HEK293 (cell line): ENCODE data around the gene C6orf15.
A peak's percentile ranks its signal among the peaks of the same experiment; 100 is the strongest.

Source experiments
- CTCF ChIA-PET: fragments of 350-600 bp; formaldehyde crosslinking; extraction: SDS; loops from one replicate; lab custom pipeline; 2021; ENCODE audit warnings: antibody characterized with exemption; lab: Yijun Ruan, JAX
- POLR2A ChIA-PET: fragments of 300-600 bp; formaldehyde crosslinking; extraction: SDS; loops from one replicate; lab custom pipeline; 2020; ENCODE audit warnings: antibody characterized with exemption, inconsistent platforms; lab: Yijun Ruan, JAX
- H3K27ac ChIP-seq: fragments of 200-500 bp; sonication (Bioruptor generic); 2 replicates; pipeline ENCODE4 v1.5.1; 2014; ENCODE audit warnings: low read depth, low read length, control low read depth, inconsistent platforms; ENCODE audit errors: extremely low read depth
- H3K36me3 ChIP-seq, 2 experiments: fragments of 200-500 bp in 1 of 2; sonication (Bioruptor generic) in 1 of 2; 1 replicate in 1 of 2; 2 replicates in 1 of 2; pipeline ENCODE4 v1.5.1; 2014 to 2017; ENCODE audit warnings: inconsistent platforms in 2 of 2, low read length in 2 of 2; ENCODE audit not compliant: control insufficient read depth in 2 of 2, insufficient read depth in 1 of 2
- H3K4me1 ChIP-seq: fragments of 200-500 bp; sonication (Bioruptor generic); 2 replicates; pipeline ENCODE4 v1.5.1; 2014; ENCODE audit warnings: mild to moderate bottlenecking, low read length, inconsistent platforms; ENCODE audit not compliant: control insufficient read depth, insufficient read depth
- H3K4me3 ChIP-seq: 2 replicates; pipeline ENCODE4 v1.5.1; 2011; ENCODE audit warnings: low read depth, mild to moderate bottlenecking, control low read depth, low read length, moderate library complexity
- H3K9me3 ChIP-seq: fragments of 200-500 bp; sonication (Bioruptor generic); 2 replicates; pipeline ENCODE4 v1.5.1; 2014; ENCODE audit warnings: low read depth, low read length, inconsistent platforms; ENCODE audit not compliant: control insufficient read depth, insufficient read depth
- BCL11A ChIP-seq: fragments of 450-650 bp; formaldehyde crosslinking; IDR thresholded peaks from 2 replicates; pipeline ENCODE4 v1.5.1; 2016; ENCODE audit warnings: low read depth, missing biosample characterization, missing genetic modification characterization
- GLIS2 ChIP-seq: fragments of 450-650 bp; formaldehyde crosslinking; IDR thresholded peaks from 2 replicates; pipeline ENCODE4 v1.5.1; 2016; ENCODE audit warnings: missing biosample characterization, missing genetic modification characterization
- KLF16 ChIP-seq: fragments of 450-650 bp; formaldehyde crosslinking; IDR thresholded peaks from 2 replicates; pipeline ENCODE4 v1.5.1; 2017; ENCODE audit warnings: missing biosample characterization, missing genetic modification characterization
- REPIN1 ChIP-seq: fragments of 450-650 bp; formaldehyde crosslinking; IDR thresholded peaks from 2 replicates; pipeline ENCODE4 v1.5.1; 2017; ENCODE audit warnings: missing biosample characterization, missing genetic modification characterization, low read depth
- SP7 ChIP-seq: fragments of 450-650 bp; formaldehyde crosslinking; IDR thresholded peaks from 2 replicates; pipeline ENCODE4 v1.5.1; 2016; ENCODE audit warnings: missing biosample characterization, missing genetic modification characterization
- YY1 ChIP-seq: fragments of 450-650 bp; formaldehyde crosslinking; IDR thresholded peaks from 2 replicates; pipeline ENCODE4 v1.5.1; 2018; ENCODE audit warnings: missing biosample characterization, missing genetic modification characterization
- ZBTB48 ChIP-seq: fragments of 450-650 bp; formaldehyde crosslinking; IDR thresholded peaks from 2 replicates; pipeline ENCODE4 v1.5.1; 2016; ENCODE audit warnings: missing biosample characterization, missing genetic modification characterization
- ZIC2 ChIP-seq: fragments of 450-650 bp; formaldehyde crosslinking; IDR thresholded peaks from 2 replicates; pipeline ENCODE4 v1.5.1; 2016; ENCODE audit warnings: missing biosample characterization, missing genetic modification characterization
- ZNF335 ChIP-seq: fragments of 450-650 bp; formaldehyde crosslinking; conservative IDR thresholded peaks from 2 replicates; pipeline ENCODE4 v1.5.1; 2016; ENCODE audit warnings: missing biosample characterization, missing genetic modification characterization
- ZNF341 ChIP-seq: fragments of 450-650 bp; formaldehyde crosslinking; IDR thresholded peaks from 2 replicates; pipeline ENCODE4; 2016; ENCODE audit warnings: low read depth, missing biosample characterization, missing genetic modification characterization
- ZNF561 ChIP-seq: fragments of 450-650 bp; IDR thresholded peaks from 2 replicates; pipeline ENCODE4 v1.5.1; 2018; ENCODE audit warnings: missing biosample characterization, missing genetic modification characterization, borderline replicate concordance
- ZNF600 ChIP-seq: fragments of 450-650 bp; formaldehyde crosslinking; IDR thresholded peaks from 2 replicates; pipeline ENCODE4 v1.5.1; 2016; ENCODE audit warnings: missing biosample characterization, missing genetic modification characterization
- ZNF843 ChIP-seq: fragments of 450-650 bp; formaldehyde crosslinking; IDR thresholded peaks from 2 replicates; pipeline ENCODE4 v1.5.1; 2016; ENCODE audit warnings: missing biosample characterization, missing genetic modification characterization
- ZSCAN23 ChIP-seq: fragments of 450-650 bp; formaldehyde crosslinking; IDR thresholded peaks from 2 replicates; pipeline ENCODE4 v1.5.1; 2016; ENCODE audit warnings: missing biosample characterization, missing genetic modification characterization
- TF ChIP-seq, protein P1 (sequence below): fragments of 450-650 bp; formaldehyde crosslinking; conservative IDR thresholded peaks from 2 replicates; pipeline ENCODE4 v1.5.1; 2016; ENCODE audit warnings: low read depth, missing biosample characterization, missing genetic modification characterization
- TF ChIP-seq, protein P2 (sequence below): fragments of 450-650 bp; formaldehyde crosslinking; IDR thresholded peaks from 2 replicates; pipeline ENCODE4 v1.5.1; 2016; ENCODE audit warnings: missing biosample characterization, missing genetic modification characterization
- TF ChIP-seq, protein P3 (sequence below): fragments of 450-650 bp; formaldehyde crosslinking; IDR thresholded peaks from 2 replicates; pipeline ENCODE4 v1.5.1; 2017; ENCODE audit warnings: missing biosample characterization, missing genetic modification characterization

C6orf15 gene

DNA sequence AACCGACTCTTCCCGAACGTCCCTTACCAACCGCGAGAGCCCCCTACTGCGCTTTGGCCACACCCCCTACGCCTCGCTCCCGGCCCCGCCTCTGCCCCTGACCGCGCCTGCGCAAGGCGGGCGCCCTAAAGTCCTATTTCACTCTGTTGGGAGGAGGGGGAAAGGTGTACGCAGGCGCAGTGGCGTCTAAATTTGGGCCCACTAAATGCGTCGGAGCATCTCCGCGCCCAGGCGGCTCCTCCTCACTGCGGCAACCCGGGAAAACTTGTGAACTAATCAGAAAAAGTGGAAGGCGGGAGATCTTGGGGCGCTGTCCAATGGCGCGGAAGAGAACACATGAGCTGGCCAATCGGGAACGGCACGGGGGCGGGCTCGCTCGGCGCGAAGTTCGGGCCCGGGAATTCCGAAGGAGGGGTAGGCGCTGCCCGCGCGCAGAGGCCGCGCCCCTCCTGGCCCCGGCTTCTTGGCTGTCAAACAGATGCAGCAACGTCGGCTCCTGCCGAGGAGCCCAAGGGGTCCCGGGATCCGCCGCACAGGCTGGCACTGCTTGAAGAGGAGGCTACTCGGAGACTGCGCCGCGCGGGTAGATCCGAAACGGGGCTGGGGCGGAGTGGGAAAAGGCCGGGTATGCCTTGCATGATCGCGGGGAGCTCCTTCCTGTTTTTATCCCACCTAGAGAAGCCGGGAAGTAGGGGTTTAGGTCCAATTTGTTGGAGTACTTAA lies 45.9 kb upstream of the C6orf15 start, which contains the start of gene TCF19 (continued):
- TF ChIP-seq ZNF561 (tag by site-specific recombination) (no peak), ZNF341 (tag by site-specific recombination) (peak; percentile 30; the same call in 1 of the 2 replicates), BCL11A (tag by site-specific recombination) (no peak)
- TF ChIP-seq, protein P1, sequence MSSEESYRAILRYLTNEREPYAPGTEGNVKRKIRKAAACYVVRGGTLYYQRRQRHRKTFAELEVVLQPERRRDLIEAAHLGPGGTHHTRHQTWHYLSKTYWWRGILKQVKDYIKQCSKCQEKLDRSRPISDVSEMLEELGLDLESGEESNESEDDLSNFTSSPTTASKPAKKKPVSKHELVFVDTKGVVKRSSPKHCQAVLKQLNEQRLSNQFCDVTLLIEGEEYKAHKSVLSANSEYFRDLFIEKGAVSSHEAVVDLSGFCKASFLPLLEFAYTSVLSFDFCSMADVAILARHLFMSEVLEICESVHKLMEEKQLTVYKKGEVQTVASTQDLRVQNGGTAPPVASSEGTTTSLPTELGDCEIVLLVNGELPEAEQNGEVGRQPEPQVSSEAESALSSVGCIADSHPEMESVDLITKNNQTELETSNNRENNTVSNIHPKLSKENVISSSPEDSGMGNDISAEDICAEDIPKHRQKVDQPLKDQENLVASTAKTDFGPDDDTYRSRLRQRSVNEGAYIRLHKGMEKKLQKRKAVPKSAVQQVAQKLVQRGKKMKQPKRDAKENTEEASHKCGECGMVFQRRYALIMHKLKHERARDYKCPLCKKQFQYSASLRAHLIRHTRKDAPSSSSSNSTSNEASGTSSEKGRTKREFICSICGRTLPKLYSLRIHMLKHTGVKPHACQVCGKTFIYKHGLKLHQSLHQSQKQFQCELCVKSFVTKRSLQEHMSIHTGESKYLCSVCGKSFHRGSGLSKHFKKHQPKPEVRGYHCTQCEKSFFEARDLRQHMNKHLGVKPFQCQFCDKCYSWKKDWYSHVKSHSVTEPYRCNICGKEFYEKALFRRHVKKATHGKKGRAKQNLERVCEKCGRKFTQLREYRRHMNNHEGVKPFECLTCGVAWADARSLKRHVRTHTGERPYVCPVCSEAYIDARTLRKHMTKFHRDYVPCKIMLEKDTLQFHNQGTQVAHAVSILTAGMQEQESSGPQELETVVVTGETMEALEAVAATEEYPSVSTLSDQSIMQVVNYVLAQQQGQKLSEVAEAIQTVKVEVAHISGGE (tag by site-specific recombination), result no peak

DNA sequence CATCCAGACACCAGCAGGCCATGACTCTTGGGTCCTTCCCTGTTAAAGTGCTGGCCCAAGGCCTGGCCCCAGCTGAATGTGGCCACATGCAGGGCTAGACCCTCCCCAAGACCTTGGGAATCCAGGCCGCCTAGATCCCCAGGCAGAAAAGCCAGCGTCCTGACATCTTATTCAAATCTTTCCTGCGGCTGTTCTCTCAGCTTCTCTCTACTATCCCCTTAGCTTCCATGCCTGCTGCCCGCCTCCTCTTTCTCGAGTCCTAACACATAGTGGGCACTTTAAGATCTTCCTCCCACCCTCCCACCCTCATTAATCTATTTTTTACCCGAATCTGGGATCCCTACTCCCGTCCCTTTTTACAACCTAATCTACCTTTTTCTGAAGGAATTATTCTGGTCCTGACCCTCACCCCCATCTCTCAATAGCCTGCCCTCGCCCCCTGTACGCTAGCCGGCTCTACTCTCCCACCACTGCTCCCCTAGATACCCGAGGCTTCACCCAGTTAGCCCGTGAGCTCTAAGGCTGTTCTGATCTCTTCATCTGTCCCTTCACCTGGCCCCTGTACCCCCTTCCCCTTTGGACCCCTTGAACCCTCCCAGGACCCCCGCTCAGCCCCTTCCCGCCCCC lies 45.3 kb upstream of the C6orf15 start, which contains the start of gene CCHCR1:
TSS of gene CCHCR1 (minus strand) at position 290 of the 627 bp plus-strand sequence. CDS start at position 88, 202 bp downstream.
- Histone ChIP-seq H3K4me1 (peaks cover 9% of the 10 kb centered on the region), H3K27ac (peak within 1 kb of the TSS; percentile 70), H3K4me3 (peak within 1 kb of the TSS; percentile 68), H3K9me3 (no peaks in the 10 kb centered on the region), H3K36me3 (peaks cover 29 to 62% of the 10 kb centered on the region in 2 experiments)
- TF ChIP-seq ZSCAN23 (tag by site-specific recombination) (no peak), ZBTB48 (tag by site-specific recombination) (peak; percentile 96), ZNF341 (tag by site-specific recombination) (peak; percentile 49), SP7 (tag by site-specific recombination) (0 out of 2 replicates have a peak, but pooled peaks have one; percentile 4), GLIS2 (tag by site-specific recombination) (peak; percentile 95), REPIN1 (tag by site-specific recombination) (no peak), ZIC2 (peak; percentile 36), KLF16 (peak; percentile 32; the same call in 1 of the 2 replicates), ZNF843 (tag by site-specific recombination) (0 out of 2 replicates have a peak, but pooled peaks have one; percentile 23), YY1 (tag by site-specific recombination) (no peak), ZNF335 (tag by site-specific recombination) (peak; percentile 20), ZNF600 (tag by site-specific recombination) (peak; percentile 69)
- TF ChIP-seq, protein P2, sequence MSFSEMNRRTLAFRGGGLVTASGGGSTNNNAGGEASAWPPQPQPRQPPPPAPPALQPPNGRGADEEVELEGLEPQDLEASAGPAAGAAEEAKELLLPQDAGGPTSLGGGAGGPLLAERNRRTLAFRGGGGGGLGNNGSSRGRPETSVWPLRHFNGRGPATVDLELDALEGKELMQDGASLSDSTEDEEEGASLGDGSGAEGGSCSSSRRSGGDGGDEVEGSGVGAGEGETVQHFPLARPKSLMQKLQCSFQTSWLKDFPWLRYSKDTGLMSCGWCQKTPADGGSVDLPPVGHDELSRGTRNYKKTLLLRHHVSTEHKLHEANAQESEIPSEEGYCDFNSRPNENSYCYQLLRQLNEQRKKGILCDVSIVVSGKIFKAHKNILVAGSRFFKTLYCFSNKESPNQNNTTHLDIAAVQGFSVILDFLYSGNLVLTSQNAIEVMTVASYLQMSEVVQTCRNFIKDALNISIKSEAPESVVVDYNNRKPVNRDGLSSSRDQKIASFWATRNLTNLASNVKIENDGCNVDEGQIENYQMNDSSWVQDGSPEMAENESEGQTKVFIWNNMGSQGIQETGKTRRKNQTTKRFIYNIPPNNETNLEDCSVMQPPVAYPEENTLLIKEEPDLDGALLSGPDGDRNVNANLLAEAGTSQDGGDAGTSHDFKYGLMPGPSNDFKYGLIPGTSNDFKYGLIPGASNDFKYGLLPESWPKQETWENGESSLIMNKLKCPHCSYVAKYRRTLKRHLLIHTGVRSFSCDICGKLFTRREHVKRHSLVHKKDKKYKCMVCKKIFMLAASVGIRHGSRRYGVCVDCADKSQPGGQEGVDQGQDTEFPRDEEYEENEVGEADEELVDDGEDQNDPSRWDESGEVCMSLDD (tag by site-specific recombination), result peak; percentile 53; the same call in 1 of the 2 replicates
- TF ChIP-seq, protein P3, sequence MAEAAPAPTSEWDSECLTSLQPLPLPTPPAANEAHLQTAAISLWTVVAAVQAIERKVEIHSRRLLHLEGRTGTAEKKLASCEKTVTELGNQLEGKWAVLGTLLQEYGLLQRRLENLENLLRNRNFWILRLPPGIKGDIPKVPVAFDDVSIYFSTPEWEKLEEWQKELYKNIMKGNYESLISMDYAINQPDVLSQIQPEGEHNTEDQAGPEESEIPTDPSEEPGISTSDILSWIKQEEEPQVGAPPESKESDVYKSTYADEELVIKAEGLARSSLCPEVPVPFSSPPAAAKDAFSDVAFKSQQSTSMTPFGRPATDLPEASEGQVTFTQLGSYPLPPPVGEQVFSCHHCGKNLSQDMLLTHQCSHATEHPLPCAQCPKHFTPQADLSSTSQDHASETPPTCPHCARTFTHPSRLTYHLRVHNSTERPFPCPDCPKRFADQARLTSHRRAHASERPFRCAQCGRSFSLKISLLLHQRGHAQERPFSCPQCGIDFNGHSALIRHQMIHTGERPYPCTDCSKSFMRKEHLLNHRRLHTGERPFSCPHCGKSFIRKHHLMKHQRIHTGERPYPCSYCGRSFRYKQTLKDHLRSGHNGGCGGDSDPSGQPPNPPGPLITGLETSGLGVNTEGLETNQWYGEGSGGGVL, result peak; percentile 36; the same call in 1 of the 2 replicates
- ChIA-PET POLR2A (interaction anchor here (1.0 to 1.6 kb wide), 7 partner anchors 12 to 209 kb away, joined by 3 to 7 read pairs (median 4); partner anchors contain the start of gene HLA-B), CTCF (interaction anchor here (1.0 to 1.4 kb wide), 5 partner anchors 12 to 39 kb away, joined by 3 to 5 read pairs (median 4); no protein-coding TSS in a partner anchor)
